Activated T-helper 1 cell treated with Interleukin-2 at 50 U/mL for 16 hours (primary cell): ENCODE results near the gene FRMD4B.
"Not testable (repeated sequence)": the region's sequence is repeated elsewhere in the genome, so short reads cannot be mapped to it uniquely, and the experiment has no call there.

Source experiments
- DNase-seq: peaks from one replicate; pipeline ENCODE4 v3.0.0-alpha.2; 2020; ENCODE audit warnings: low read depth

FRMD4B gene

GRCh38 chr3:69283913-69284611 lies 101.8 kb downstream of the FRMD4B start:
- DNase-seq = no peak

DNA sequence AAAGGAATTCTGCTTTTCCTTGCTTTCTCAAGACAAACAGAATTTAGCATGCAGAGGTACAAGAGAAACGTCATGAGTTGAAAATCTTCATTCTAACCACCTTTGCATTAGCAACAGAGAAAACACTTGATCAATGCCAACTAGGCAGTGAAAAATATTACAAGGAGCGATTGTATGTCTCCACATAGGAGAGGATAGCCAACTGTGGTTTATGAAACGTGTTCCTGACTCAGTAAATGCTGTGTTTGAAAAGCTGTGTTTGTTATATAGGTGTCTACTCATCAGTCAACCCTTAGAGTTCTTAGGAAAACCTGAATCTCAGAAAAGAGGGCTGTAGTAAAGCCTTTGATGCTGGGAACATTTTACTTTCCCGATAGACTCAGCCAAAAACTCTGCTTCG lies 102.4 kb downstream of the FRMD4B start:
- DNase-seq = no peak

- no peak for DNase-seq
Observed at GRCh38 chr3:69282181-69282580, 103.7 kb downstream of the FRMD4B start.

- DNase-seq = not testable (repeated sequence)
Observed at GRCh38 chr3:69277403-69277802, 108.5 kb downstream of the FRMD4B start.

DNA sequence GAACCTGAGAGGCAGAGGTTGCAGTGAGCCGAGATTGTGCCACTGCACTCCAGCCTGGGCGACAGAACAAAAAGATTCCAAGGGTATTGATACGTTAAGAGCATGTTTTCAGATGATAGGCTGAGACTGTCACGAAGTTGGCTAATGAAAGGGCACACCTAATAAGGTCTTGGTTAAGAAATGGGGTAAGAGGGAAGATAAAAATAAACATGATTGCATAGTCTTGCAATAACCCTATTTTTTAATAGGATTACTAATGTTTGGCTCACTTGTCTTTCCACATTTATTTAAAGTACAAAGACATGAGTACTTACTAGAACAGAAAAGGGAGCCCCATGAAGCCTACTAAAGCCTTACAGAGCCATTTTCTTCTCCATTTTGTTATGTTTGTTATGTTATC lies 109.0 kb downstream of the FRMD4B start:
- DNase-seq = no peak

DNA sequence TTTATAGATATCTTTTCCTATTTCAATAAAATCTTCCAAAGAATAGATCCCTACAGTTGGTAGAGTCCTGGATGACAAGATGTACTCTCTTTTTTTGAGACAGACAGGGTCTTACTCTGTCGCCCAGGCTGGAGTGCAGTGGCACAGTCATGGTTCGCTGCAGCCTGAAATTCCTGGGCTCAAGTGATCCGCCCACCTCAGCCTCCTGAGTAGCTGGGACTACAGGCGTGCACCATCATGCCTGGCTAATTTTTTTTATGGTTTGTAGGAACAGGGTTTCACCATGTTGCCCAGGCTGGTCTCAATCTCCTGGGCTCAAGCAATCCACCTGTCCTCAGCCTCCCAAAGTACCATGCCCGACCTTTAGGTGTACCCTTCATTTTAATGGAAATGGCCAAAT lies 109.7 kb downstream of the FRMD4B start:
- DNase-seq = not testable (repeated sequence)

DNA sequence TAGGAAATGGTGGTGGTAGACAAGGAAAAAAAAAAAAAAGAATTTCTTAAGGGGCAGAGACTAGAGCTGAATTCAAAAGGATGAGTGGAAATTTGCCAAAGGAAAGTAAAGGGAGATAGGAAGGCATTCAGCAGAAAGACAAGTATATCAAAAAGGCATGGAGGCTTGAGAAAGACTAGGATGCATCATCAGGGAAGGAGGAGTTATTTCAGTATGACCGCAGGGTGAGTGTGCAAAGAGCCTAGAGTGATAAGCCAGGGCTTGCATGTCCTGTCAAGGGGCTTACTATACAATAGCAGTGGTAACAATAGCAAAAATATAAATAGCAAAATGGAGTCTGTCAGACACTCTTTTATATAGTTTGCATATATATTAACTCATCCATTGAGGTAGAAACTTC lies 112.0 kb downstream of the FRMD4B start:
- DNase-seq = no peak

GRCh38 chr3:69272556-69272955 lies 113.3 kb downstream of the FRMD4B start:
- DNase-seq = no peak

- DNase-seq = no peak
Observed at GRCh38 chr3:69271098-69271497, 114.8 kb downstream of the FRMD4B start.

GRCh38 chr3:69266585-69266984 lies 119.3 kb downstream of the FRMD4B start:
- no peak for DNase-seq

GRCh38 chr3:69266071-69266470 lies 119.8 kb downstream of the FRMD4B start:
- DNase-seq = not testable (repeated sequence)

DNA sequence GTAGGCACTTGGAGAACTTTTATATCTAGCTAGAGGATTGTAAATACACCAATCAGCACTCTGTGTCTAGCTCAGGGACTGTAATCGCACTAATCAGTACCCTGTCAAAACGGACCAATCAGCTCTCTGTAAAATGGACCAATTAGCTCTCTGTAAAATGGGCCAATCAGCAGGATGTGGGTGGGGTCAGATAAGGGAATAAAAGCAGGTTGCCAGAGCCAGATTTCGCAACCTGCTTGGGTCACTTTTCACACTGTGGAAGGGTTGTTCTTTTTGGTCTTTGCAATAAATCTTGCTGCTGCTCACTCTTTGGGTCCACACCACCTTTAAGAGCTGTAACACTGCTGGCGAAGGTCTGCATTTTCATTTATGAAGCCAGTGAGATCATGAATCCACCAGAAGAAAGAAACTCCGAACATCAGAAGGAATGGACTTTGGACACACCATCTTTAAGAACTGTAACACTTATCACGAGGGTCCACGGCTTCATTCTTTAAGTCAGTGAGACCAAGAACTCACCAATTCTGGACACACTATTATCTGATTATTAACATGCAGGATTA lies 125.0 kb downstream of the FRMD4B start:
- not testable (repeated sequence) for DNase-seq

GRCh38 chr3:69260216-69260787 lies 125.6 kb downstream of the FRMD4B start:
- DNase-seq = no peak

GRCh38 chr3:69259125-69259524 lies 126.8 kb downstream of the FRMD4B start:
- DNase-seq = no peak

GRCh38 chr3:69255928-69256327 lies 130.0 kb downstream of the FRMD4B start:
- no peak for DNase-seq

GRCh38 chr3:69254351-69254750 lies 131.5 kb downstream of the FRMD4B start:
- no peak for DNase-seq

GRCh38 chr3:69252631-69253030 lies 133.3 kb downstream of the FRMD4B start:
- no peak for DNase-seq

DNA sequence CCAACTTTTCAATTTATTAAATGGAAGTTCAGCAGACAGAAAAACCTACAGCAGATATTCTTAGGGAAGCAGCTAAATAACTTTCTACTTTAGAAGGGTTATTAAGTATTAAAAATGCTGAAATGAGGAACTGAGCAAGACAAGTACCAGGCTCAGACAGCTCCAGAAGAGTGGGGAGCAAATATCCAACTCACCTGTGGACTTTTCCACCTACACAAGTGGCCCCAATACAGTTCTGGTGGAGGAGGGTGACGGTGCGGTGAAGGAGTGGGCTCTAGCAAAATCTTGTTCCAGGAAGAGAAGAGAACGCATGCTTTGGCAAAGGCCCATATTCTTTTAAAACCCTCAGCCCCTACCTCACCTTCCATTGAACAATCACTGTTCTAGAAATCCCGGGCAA lies 133.7 kb downstream of the FRMD4B start:
- DNase-seq = no peak

- DNase-seq = no peak
Observed at GRCh38 chr3:69251078-69251805, 134.6 kb downstream of the FRMD4B start.

DNA sequence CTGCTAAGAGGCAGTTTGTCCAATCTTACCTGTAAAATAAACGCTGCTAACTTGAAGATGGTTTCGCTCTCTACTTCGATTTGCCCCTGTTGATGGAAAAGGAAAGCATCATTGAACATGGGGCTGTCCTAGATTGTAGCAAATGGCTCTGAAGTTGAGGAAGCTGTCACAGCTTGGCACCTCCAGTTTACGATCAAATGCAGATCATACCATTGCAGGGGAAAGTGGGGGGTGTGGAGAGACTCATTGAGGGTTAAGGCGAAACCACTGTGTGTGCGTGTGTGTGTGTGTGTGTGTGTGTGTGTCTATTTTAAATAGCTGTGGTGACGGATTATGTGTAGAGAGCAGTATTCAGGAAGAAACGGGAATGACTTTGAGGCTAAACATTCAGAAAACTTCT lies 135.9 kb downstream of the FRMD4B start:
- DNase-seq = peak; percentile 20

DNA sequence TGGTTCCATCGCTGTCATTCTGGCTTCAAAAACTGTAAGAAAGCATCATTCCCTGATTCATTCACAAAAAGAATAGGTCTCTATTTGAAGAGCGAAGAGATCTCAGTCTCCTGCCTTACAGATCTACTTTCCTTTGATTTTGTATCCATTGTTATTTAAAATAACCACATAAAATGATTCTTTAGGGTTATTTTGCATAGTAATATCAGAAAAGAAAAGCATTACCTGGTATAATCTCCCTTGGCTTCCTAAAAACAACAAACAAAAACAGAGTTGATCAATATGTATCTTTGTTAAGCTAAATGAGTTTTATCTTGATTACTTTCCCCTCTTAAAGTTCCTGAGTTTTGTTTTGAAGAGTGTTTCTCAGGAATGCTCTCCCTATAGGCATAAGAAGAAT lies 136.9 kb downstream of the FRMD4B start:
- no peak for DNase-seq

DNA sequence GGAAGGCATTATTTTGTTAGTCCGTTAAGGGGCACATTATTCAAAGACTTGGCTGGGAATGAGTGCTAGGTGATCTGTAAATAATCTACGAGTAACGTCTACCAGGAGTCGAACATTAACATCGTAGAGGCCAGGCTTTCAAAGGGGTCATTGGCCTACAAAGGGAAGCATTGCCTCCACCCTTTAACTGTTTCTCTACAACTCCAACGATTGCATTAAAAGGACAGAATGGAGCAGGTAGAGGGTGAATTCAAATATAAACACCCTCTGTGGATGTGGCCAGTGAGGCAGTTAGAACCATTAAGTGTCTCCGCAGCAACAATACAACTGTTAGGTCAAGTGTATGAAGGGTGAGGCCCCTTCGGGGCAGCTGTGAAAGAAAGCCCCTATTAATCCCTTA lies 137.5 kb downstream of the FRMD4B start:
- no peak for DNase-seq

- DNase-seq = no peak
Observed at GRCh38 chr3:69246612-69247011, 139.3 kb downstream of the FRMD4B start.
